HUDEP-2 (cell line): ENCODE results near the gene LDLRAP1.
"Not testable (repeated sequence)": the region's sequence is repeated elsewhere in the genome, so short reads cannot be mapped to it uniquely, and the experiment has no call there.

Source experiments
- DNase-seq, 76 experiments: peaks; one replicate each; lab custom pipeline; 2025; ENCODE audit not compliant: unreplicated experiment in 76 of 76; lab: John Stamatoyannopoulos, UW

The LDLRAP1 gene

GRCh38 chr1:25598879-25599278 lies 55.5 kb downstream of the LDLRAP1 start:
- no peak for DNase-seq

GRCh38 chr1:25599969-25600610 lies 56.7 kb downstream of the LDLRAP1 start:
- no peak for DNase-seq

GRCh38 chr1:25600971-25601699 lies 57.7 kb downstream of the LDLRAP1 start:
- not testable (repeated sequence) for DNase-seq

- not testable (repeated sequence) for DNase-seq
Observed at GRCh38 chr1:25603779-25604538, 60.6 kb downstream of the LDLRAP1 start.

GRCh38 chr1:25607123-25607522 lies 63.7 kb downstream of the LDLRAP1 start:
- DNase-seq, result no peak

GRCh38 chr1:25608488-25609178 lies 65.2 kb downstream of the LDLRAP1 start:
- DNase-seq, result peak in 73 of 76 experiments; percentile 10 to 86 (median 71)

- DNase-seq, result no peak
Observed at GRCh38 chr1:25609921-25610320, 66.5 kb downstream of the LDLRAP1 start.

- peak in 7 of 76 experiments; percentile 2 to 22 (median 7) for DNase-seq
Observed at GRCh38 chr1:25610822-25611630, 67.6 kb downstream of the LDLRAP1 start.

GRCh38 chr1:25611843-25612242 lies 68.4 kb downstream of the LDLRAP1 start:
- DNase-seq, result no peak

- DNase-seq, result no peak
Observed at GRCh38 chr1:25612421-25612820, 69.0 kb downstream of the LDLRAP1 start.

DNA sequence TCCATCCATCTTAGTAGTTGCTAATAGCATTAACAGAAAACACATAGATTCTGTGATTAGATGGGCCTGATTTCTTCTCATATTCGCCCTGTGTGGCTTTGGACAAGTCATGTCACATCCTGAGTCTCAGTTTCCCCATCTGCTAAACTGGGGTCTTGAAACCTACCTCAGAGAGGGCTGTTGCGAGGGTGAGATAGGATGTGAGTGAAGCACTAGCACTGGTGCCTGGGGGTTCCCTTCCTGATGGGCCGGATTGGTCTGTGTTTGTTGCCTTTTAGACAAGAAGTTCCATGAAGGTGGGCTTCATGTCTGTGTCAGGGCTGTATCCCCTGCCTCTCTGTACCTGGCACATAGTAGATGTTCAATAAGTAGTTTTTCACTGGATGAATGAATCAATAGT lies 69.7 kb downstream of the LDLRAP1 start:
- no peak for DNase-seq

DNA sequence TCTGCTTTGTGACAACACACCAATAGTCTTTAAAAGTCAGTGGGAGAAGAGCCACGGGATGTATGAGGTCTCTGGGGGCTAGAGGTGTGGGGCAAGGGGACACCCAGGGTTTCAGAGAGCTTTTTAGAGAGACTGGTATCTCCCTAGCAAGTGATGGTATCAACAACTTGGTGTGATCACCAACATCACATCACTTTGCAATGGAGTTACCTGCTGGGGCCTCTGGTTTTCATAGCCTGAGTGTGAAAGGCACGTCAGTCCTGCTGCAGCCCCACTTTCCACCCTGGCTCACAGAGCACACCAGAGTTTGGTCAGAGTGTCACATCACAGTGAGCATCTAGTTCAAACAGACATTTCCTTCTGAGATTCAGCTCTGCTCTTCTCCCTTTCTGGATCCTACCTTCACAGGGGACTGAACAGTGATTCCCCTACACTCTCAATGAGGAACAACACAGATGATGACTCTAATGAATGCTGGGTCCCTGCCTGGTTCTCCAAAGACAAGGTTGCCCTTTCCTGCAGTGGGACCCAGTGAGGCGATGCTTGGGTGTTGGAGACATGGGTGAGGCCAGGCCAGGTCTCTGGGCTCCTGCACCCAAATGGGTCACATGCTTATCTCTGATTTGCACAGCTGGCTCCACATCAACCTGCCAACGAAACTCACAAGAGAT lies 71.2 kb downstream of the LDLRAP1 start:
- no peak for DNase-seq

GRCh38 chr1:25615172-25615541 lies 71.8 kb downstream of the LDLRAP1 start:
- DNase-seq, result no peak

GRCh38 chr1:25615563-25616094 lies 72.2 kb downstream of the LDLRAP1 start:
- DNase-seq, result peak in 1 of 76 experiments; percentile 36

DNA sequence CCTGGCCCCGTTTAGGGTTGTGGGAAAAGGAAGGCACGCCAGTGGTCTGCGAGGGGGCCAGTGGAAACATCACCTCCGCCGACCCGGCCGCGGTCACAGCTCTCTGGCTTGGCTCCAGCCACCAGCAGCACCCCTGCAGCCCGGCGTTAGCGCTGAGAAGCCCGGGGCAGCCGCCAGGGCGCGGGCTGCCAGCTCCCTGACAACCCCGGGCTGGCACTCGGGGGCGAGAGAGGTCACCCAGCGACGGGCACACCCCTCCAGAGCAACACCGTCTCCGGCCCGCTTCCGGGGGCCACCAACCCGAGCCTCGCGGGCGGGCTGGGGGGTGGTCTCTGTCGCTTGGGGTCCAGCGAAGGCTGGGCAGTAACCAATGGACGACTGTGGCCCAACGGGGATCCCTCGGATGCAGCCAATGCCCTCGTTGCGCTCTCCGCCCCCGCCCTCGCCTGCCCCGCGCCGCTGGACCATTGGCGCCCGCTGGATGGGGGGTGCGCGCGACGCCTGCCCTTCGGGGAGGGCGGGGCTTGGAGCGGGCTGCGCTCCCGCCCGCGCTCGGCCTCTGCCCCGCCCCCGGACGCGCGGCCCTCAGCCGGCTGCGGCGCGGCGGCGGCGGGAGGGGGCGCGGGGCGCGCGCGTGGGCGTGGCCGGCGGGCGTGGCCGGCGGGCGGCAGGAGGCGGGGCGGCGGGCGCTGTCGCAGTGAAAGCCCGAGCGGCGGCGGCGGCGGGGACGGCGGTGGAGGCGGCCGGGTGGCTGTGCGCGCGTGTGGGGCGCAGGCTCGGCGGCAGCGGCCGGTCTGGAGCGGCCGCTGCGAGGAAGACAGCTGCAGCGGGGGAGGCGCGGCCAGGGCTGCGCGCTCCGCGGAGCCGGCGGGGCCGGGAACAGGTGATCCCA lies 72.9 kb downstream of the LDLRAP1 start, which contains the start of gene MAN1C1:
Gene MAN1C1, plus strand, starts transcription at position 697 of the 892 bp plus-strand sequence. CDS start 1,007 bp downstream, outside the sequence.
- peak in 68 of 76 experiments; percentile 20 to 90 (median 64) for DNase-seq

GRCh38 chr1:25616987-25617624 lies 73.7 kb downstream of the LDLRAP1 start:
- peak in 1 of 76 experiments; percentile 46 for DNase-seq

- DNase-seq, result no peak
Observed at GRCh38 chr1:25617625-25618432, 74.4 kb downstream of the LDLRAP1 start.
